GM21528 (cell line): Measurements from ENCODE around the gene JAZF1.

ENCODE experiments used
- ATAC-seq: cut with Tn5 transposase; IDR thresholded peaks from one replicate; pipeline ENCODE4 v1.9.1; 2021; ENCODE audit warnings: mild to moderate bottlenecking, moderate library complexity; ENCODE audit not compliant: unreplicated experiment, low FRiP score

Gene JAZF1

GRCh38 chr7:28192786-28193585, 12.4 kb upstream of the JAZF1 start:
- no peak for ATAC-seq

- ATAC-seq: no peak
Observed at GRCh38 chr7:28191751-28192150, 11.2 kb upstream of the JAZF1 start.

GRCh38 chr7:28191184-28191583, 10.6 kb upstream of the JAZF1 start:
- ATAC-seq: no peak

- ATAC-seq: no peak
Observed at GRCh38 chr7:28190077-28190710, 9.6 kb upstream of the JAZF1 start.

GRCh38 chr7:28187012-28187411, 6.4 kb upstream of the JAZF1 start:
- ATAC-seq: no peak

GRCh38 chr7:28183627-28184026, 3.0 kb upstream of the JAZF1 start:
- ATAC-seq: no peak

GRCh38 chr7:28182071-28182471, 1.5 kb upstream of the JAZF1 start:
- no peak for ATAC-seq

- no peak for ATAC-seq
Observed at GRCh38 chr7:28181416-28181815, 821 bp upstream of the JAZF1 start.

GRCh38 chr7:28180031-28180363, 598 bp downstream of the JAZF1 start:
- no peak for ATAC-seq

GRCh38 chr7:28179120-28180030, 1.2 kb downstream of the JAZF1 start:
- ATAC-seq: peak; percentile 81

GRCh38 chr7:28178599-28178998, 2.0 kb downstream of the JAZF1 start:
- no peak for ATAC-seq

- no peak for ATAC-seq
Observed at GRCh38 chr7:28177836-28178235, 2.8 kb downstream of the JAZF1 start.

- ATAC-seq: no peak
Observed at GRCh38 chr7:28176645-28177044, 4.0 kb downstream of the JAZF1 start.

- no peak for ATAC-seq
Observed at GRCh38 chr7:28176174-28176573, 4.4 kb downstream of the JAZF1 start.

- no peak for ATAC-seq
Observed at GRCh38 chr7:28174901-28175661, 5.5 kb downstream of the JAZF1 start.

GRCh38 chr7:28174442-28174841, 6.2 kb downstream of the JAZF1 start:
- no peak for ATAC-seq

- no peak for ATAC-seq
Observed at GRCh38 chr7:28173531-28173930, 7.1 kb downstream of the JAZF1 start.

GRCh38 chr7:28172958-28173357, 7.6 kb downstream of the JAZF1 start:
- ATAC-seq: no peak

GRCh38 chr7:28170701-28171100, 9.9 kb downstream of the JAZF1 start:
- ATAC-seq: no peak

- no peak for ATAC-seq
Observed at GRCh38 chr7:28169230-28169629, 11.4 kb downstream of the JAZF1 start.
